DMS53 treated with DMSO at 0.1 percent for 48 hours (cell line): ENCODE measurements around the gene GSTT2.
A peak's percentile ranks its signal among the peaks of the same experiment; 100 is the strongest.

Experiments used
- DNase-seq: peaks from one replicate; lab custom pipeline; 2025; ENCODE audit not compliant: unreplicated experiment; lab: John Stamatoyannopoulos, UW

The GSTT2 gene

DNA sequence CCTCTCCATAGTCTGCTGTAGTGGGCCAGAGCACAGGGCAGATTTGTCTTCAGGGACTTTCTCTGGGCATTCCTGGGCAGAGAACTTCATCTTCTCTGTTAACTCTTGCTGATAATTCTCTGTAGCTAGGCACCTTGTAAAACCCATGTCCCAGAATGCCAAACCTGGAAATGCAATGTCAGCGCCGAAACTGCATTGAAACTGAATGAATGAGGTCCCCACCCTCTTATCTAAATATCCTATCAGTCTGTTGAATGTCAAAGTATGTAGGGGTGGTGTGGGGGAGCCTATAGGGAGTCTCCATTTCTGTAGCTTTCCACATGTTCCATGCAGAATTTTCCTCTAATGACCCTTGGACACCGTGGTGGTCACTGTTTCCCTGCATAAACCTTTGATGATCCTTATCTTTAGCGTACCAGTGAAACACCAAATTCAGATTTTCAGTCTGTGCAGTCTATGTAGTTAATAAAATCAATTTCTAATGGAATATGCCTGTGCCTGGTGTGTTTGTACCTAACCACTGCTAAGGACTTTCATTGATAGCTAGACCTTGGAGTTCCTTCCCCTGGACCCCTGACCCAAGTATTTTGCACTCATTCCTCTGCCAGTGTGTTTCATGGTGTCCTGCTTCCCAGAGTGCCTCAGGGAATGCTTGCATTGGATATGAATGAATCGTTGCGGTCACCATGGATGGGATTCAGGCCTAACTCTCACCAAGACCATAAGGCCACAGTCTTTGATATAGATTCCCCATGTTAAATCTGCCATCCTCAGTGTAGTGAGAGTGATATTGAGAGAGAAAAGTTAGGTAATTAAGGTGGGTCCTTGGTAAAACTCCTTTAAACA, 28.7 kb downstream of the GSTT2 start:
- DNase-seq, result no peak

DNA sequence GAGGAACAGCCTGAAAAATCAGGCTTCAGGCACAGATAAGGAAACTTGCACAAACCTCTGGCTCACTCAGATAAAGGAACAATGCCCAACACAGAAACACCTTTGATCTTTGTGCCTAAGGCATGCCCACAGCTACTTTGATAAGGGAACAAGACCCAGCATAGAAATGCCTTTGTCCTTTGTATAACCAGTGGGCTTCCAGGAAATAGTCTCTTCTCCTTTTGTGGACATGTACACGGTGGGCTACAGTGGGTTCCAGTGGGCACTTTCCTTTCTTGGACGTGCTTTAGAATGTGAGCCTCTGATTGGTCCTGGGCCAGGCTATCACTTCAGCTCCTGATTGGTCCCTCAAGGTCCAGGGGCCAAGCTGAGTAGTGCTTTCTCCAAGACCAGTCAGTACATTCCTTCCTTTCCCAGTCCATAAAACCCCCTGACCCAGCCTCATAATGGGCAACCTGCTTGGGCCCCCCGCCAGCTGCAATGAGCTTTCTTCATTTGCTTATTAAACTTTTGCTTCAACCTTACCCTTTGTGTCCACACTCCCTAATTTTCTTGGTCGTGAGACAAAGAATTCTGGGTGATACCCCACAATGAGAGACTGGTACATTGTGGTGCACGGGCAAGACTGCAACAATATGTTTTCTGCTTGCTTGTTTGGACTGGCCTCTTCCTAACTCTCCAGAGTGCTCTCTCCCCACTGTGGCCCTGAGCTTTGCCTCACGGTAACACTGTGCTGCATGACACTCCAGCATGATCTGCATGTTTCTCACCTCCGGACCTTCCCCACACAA, 29.5 kb downstream of the GSTT2 start:
- no peak for DNase-seq

- no peak for DNase-seq
Observed at GRCh38 chr22:24010018-24010391, 30.1 kb downstream of the GSTT2 start.

GRCh38 chr22:24011735-24012068, 31.8 kb downstream of the GSTT2 start:
- peak; percentile 1 for DNase-seq

DNA sequence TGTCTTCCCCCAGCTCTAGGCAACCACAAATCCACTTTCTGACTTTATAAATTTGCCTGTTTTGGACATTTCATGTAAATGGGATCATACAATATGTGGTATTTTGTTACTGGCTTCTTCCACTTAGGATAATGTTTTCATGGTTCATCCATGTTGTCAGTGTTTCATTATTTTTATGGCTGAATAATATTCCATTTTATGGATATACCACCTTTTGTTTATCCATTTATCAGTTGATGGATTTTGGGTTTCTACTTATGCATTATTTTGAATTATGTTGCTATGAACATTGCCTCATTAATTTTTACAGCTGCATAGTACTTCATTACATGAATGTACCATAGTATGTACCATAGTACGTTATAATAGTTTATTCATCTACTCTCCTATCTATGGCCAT, 36.2 kb downstream of the GSTT2 start:
- DNase-seq, result no peak

- DNase-seq, result no peak
Observed at GRCh38 chr22:24021304-24021703, 41.4 kb downstream of the GSTT2 start.

- no peak for DNase-seq
Observed at GRCh38 chr22:24023204-24023789, 43.4 kb downstream of the GSTT2 start.

DNA sequence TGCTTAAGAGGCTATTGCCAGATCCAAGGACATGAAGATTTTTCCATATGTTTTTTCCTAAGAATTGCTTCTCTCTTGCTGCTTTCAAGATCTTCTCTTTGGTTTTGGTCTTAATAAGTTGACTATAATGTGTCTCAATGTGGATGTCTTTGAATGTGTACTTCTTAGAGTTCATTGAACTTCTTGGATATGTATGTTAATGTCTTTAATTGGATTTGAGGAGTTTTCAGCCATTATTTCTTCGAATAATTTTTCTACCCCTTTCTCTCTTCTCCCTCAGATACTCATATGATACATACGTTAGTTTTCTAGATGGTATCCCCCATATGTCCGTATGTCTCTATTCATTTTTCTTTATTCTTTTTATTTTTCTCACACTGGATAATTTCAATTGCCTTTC, 44.4 kb downstream of the GSTT2 start:
- no peak for DNase-seq

GRCh38 chr22:24025475-24025874, 45.5 kb downstream of the GSTT2 start:
- DNase-seq, result no peak

GRCh38 chr22:24026056-24026455, 46.1 kb downstream of the GSTT2 start:
- no peak for DNase-seq

- no peak for DNase-seq
Observed at GRCh38 chr22:24026733-24027132, 46.8 kb downstream of the GSTT2 start.

DNA sequence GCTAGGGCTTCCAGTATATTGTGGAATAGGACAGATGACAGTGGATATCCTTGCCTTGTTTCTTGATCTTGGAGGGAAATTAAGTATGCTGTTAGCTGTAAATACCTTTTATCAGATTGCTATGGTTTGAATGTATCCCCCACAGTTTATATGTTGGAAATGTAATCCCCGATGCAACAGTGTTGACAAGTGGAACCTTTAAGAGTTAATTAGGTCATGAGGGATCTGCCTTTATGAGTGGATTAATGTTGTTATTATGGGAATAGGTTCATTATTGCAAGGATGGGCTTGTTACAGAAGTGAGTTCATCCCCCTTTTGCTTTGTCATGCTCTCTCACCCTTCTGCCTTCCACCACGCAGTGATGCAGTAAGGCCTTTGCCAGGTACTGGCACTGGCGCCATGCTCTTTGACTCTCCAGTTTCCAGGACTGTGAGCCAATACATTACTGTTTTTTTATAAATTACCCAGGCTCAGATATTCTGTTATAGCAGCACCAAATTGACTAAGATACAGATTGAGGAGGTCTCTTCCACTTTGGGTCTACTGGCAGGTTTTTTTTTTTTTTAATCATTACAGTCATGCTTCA, 47.5 kb downstream of the GSTT2 start:
- DNase-seq, result no peak

GRCh38 chr22:24027991-24028390, 48.1 kb downstream of the GSTT2 start:
- no peak for DNase-seq

DNA sequence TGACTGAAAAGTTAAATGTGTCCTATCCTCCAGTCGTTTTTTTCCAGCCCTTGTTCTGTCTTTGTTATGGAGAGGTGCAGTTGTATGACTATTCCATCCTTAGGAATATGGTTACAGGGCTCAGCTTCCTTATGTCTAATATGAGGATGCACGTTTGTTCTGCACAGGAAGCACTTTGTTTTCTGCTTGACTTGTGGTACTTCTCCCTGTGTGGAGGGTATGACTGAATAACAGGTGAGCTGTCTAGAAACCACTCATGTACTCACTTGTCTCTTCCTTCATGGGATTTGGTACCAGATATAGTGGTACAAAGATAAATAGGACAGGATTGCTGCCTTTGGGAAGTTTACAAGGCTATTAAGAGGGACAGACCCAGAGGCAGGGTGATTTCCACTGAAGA, 48.6 kb downstream of the GSTT2 start:
- DNase-seq, result no peak

DNA sequence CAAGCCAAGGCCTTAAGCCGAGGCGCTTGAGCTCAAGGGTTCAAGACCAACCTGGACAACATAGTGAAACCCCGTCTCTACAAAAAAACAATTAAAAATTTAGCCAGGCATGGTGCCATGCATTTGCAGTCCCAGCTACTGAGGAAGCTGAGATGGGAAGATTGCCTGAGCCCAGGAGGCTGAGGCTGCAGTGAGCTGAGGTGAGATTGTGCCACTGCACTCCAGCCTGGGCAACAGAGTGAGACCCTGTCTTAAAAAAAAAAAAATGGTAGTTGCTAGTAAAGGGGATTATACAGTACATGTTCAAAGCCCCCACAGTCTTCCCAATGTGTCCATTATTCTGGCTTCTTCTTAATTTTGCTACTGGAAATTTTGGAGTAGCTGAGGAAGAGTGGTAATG, 49.4 kb downstream of the GSTT2 start:
- DNase-seq, result no peak

GRCh38 chr22:24030186-24030702, 50.3 kb downstream of the GSTT2 start:
- no peak for DNase-seq
